T-cell (primary cell): Measurements from ENCODE around the gene ZNF777. TPM values are rescaled to one million over a fixed set of nuclear protein-coding genes. Genes with fewer than 3 reads are reported as not detected.
"Not testable (repeated sequence)": the region's sequence is repeated elsewhere in the genome, so short reads cannot be mapped to it uniquely, and the experiment has no call there.

ENCODE experiments used
- ATAC-seq, 4 experiments: fragments of 200-7000 bp in 3 of 4; fragments of 150-1000 bp in 1 of 4; cut with Tn5 transposase; replicated peaks in 1 of 4; 1 replicate in 3 of 4; 2 replicates in 1 of 4; pipeline ENCODE4 v1.10.0; 2021; ENCODE audit warnings: moderate library complexity in 3 of 4, mild to moderate bottlenecking in 2 of 4, moderate number of reproducible peaks in 1 of 4
- CTCF ChIA-PET, 2 donors: fragments of 300-600 bp; sonication (Branson Sonifier 250); formaldehyde crosslinking; loops; one replicate each; lab custom pipeline; 2022; ENCODE audit warnings: antibody characterized with exemption in 2 of 2; lab: Charles Lee
- POLR2A ChIA-PET, 2 donors: fragments of 300-600 bp; sonication (Branson Sonifier 250); formaldehyde crosslinking; loops; one replicate each; lab custom pipeline; 2022; ENCODE audit warnings: antibody characterized with exemption in 2 of 2; lab: Charles Lee
- DNase-seq, 35 experiments: peaks; one replicate each; pipeline versions ENCODE4 v3.0.0 to v3.0.0-alpha.2; 2013 to 2023
- H3K27ac ChIP-seq: one replicate; pipeline ENCODE4 v1.5.1; 2013; ENCODE audit warnings: low read length
- H3K27me3 ChIP-seq, 2 experiments: replicated peaks in 1 of 2; 1 replicate in 1 of 2; 2 replicates in 1 of 2; pipeline versions ENCODE4 v1.6.1 to v1.7.0; 2013; ENCODE audit warnings: low read length in 1 of 2, mixed read lengths in 1 of 2; ENCODE audit not compliant: control insufficient read depth in 2 of 2, insufficient read depth in 2 of 2; ENCODE audit errors: extremely low read depth in 1 of 2
- H3K36me3 ChIP-seq, 2 donors: 1 replicate in 1 of 2; 2 replicates in 1 of 2; pipeline versions ENCODE4 v1.6.1 to v1.7.0; 2013; ENCODE audit warnings: low read length in 1 of 2; ENCODE audit not compliant: control insufficient read depth in 2 of 2, insufficient read depth in 1 of 2; ENCODE audit errors: extremely low read depth in 1 of 2
- H3K4me1 ChIP-seq, 2 experiments: 1 replicate in 1 of 2; 2 replicates in 1 of 2; pipeline versions ENCODE4 v1.6.1 to v1.7.0; 2013; ENCODE audit warnings: low read length in 2 of 2, mixed read lengths in 1 of 2; ENCODE audit not compliant: insufficient read depth in 2 of 2, control insufficient read depth in 1 of 2; ENCODE audit errors: extremely low read depth in 1 of 2
- H3K4me3 ChIP-seq, 2 donors: 1 replicate in 1 of 2; 2 replicates in 1 of 2; pipeline versions ENCODE4 v1.5.1 to v1.7.0; 2013; ENCODE audit warnings: mild to moderate bottlenecking in 2 of 2, low read length in 1 of 2, moderate library complexity in 1 of 2; ENCODE audit not compliant: control insufficient read depth in 1 of 2; ENCODE audit errors: extremely low read depth in 1 of 2
- H3K9me3 ChIP-seq: 2 replicates; pipeline ENCODE4 v1.7.0; 2013
- H3K27ac Mint-ChIP-seq, 2 donors: one replicate each; pipeline ENCODE4 v1.8.0; 2020 to 2021; ENCODE audit warnings: mild to moderate bottlenecking in 2 of 2, mixed read lengths in 2 of 2
- H3K27me3 Mint-ChIP-seq, 2 donors: one replicate each; pipeline ENCODE4 v1.8.0; 2021 to 2022; ENCODE audit warnings: mixed read lengths in 2 of 2
- H3K36me3 Mint-ChIP-seq: one replicate; pipeline ENCODE4 v1.8.0; 2021; ENCODE audit warnings: mixed read lengths
- H3K4me1 Mint-ChIP-seq, 3 donors: one replicate each; pipeline ENCODE4 v1.8.0; 2020 to 2022; ENCODE audit warnings: mixed read lengths in 3 of 3, mild to moderate bottlenecking in 1 of 3
- H3K4me3 Mint-ChIP-seq, 3 donors: one replicate each; pipeline ENCODE4 v1.8.0; 2020 to 2022; ENCODE audit warnings: mild to moderate bottlenecking in 3 of 3, mixed read lengths in 3 of 3, moderate library complexity in 3 of 3
- H3K9me3 Mint-ChIP-seq, 3 donors: one replicate each; pipeline ENCODE4 v1.8.0; 2020 to 2022; ENCODE audit warnings: mixed read lengths in 3 of 3
- WGBS: methylation state at CpG from one replicate; pipeline ENCODE4 v1.1.5; 2013; ENCODE audit warnings: missing lambda C conversion rate; ENCODE audit not compliant: insufficient coverage; 5-methylcytosine and 5-hydroxymethylcytosine counted together
- total RNA-seq, 35 experiments: library from RNA in 6 of 35; stranded (reverse) in 6 of 35; fragments of 120-200 nt in 1 of 35; gene quantifications; one replicate each; pipeline versions ENCODE4 v1.2.1 to v1.2.4 and lab custom pipeline; 2013 to 2026

ZNF777 gene
- total RNA-seq, 5 donors from 2014 or later (not counting 1 experiment from before 2014, with no cell fraction given): 13.2 to 22.5 (median 19.8) TPM

DNA sequence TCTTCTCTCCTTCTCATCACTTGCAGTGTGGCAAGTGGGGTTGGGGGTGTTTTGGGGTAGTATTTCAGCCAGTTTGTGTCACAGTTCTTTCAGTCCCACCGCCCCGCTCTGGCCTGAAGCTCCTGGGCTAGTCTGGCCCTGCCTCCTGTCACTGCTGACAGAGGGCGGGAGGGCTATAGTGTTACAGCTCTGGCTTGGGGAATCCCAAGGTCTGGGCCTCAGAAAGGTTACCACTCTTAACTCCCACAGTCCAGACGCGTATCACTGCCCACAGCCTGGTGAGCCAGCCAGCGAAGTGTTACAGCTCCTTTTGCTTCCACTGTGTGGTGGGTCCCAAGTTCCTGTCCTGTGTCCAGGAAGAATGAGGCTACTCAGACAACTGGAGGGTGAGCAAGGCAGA lies 56.0 kb downstream of the ZNF777 start:
- no peak overlapping the region for H3K4me3 ChIP-seq
- H3K27me3 Mint-ChIP-seq: peaks cover 16 to 25% of the 10 kb centered on the region in 2 donors
- 76% methylated on average over 4 of the region's 6 CpGs for WGBS
- POLR2A ChIA-PET: no interaction called here
- no peak overlapping the region for H3K4me3 Mint-ChIP-seq
- H3K9me3 ChIP-seq: no peaks in the 10 kb centered on the region
- no peak overlapping the region for H3K27ac Mint-ChIP-seq
- no peaks in the 10 kb centered on the region for H3K4me1 Mint-ChIP-seq
- H3K36me3 Mint-ChIP-seq: no peaks in the 10 kb centered on the region
- H3K4me1 ChIP-seq: no peaks in the 10 kb centered on the region
- no peak for ATAC-seq
- no peak for DNase-seq
- CTCF ChIA-PET: no interaction called here
- no peak overlapping the region for H3K27ac ChIP-seq
- no peaks in the 10 kb centered on the region for H3K36me3 ChIP-seq
- H3K27me3 ChIP-seq: peaks cover 0 to 25% of the 10 kb centered on the region in 2 experiments
- H3K9me3 Mint-ChIP-seq: no peaks in the 10 kb centered on the region

DNA sequence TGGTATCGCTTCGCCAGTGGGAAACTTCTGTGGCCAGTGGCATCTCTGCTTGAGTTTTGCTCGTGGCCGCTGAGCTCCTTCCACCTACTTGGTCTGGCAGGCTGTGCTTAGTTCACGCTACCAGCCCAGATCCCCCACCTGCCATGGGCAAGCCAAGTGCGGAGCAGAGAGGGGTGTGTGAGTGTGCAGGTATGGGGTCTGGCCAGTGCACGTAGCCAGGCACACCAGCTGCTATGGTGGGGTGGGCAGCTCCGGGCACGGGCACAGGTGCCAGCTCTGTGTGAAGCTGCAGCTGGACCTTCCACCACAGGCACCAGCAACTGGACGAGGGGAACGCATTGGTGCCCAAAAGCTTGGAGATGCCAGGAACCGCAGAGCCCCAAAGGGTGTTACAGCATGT lies 56.5 kb downstream of the ZNF777 start:
- WGBS: 92% methylated on average over 10 of the region's 12 CpGs
- H3K27me3 ChIP-seq: peaks cover 0 to 24% of the 10 kb centered on the region in 2 experiments
- H3K4me3 ChIP-seq: no peak overlapping the region
- ChIA-PET CTCF (interaction anchor here in 1 of 2 donors (0.6 kb wide), 1 partner anchor 628 kb away, joined by 5 read pairs; no protein-coding TSS in a partner anchor), POLR2A (no interaction called here)
- no peaks in the 10 kb centered on the region for H3K4me1 ChIP-seq
- no peak for ATAC-seq
- Mint-ChIP-seq H3K27me3 (peaks cover 16 to 25% of the 10 kb centered on the region in 2 donors), H3K9me3 (no peaks in the 10 kb centered on the region), H3K27ac (no peak overlapping the region), H3K4me1 (no peaks in the 10 kb centered on the region), H3K4me3 (no peak overlapping the region), H3K36me3 (no peaks in the 10 kb centered on the region)
- no peak overlapping the region for H3K27ac ChIP-seq
- no peak for DNase-seq
- H3K36me3 ChIP-seq: no peaks in the 10 kb centered on the region
- H3K9me3 ChIP-seq: no peaks in the 10 kb centered on the region

DNA sequence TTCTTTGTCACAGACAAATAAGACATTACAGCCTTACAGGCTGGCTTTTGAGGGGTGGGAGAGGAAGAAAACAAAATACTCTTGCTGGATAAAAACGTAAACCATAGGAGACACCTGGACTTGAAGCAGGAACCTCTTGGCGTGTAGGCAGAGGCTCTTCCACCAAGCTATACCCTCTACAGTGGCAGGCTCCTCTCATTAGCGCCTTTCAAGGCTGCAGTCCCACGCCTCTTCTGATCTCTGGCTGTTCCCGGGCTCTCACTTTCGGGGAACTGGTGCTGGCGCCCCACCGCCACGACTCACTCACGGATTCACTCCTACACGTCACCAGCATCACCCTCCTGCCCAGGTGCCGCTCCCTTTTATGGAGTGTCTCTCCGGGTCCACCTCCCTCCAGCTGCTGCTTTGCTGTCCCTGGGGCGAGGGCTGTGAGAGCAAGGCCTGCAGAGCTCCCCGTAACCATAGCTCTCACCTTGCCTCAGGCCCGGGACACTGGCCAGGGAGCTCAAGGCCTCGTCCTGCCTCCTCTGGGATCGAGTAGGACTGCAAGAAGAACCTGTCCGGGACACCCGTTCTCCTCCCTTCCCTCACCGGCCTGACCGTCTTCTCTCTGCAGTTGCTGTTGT lies 62.6 kb downstream of the ZNF777 start:
- H3K4me1 Mint-ChIP-seq: no peaks in the 10 kb centered on the region
- no peaks in the 10 kb centered on the region for H3K4me1 ChIP-seq
- 77% methylated on average over 18 of the region's 22 CpGs for WGBS

DNA sequence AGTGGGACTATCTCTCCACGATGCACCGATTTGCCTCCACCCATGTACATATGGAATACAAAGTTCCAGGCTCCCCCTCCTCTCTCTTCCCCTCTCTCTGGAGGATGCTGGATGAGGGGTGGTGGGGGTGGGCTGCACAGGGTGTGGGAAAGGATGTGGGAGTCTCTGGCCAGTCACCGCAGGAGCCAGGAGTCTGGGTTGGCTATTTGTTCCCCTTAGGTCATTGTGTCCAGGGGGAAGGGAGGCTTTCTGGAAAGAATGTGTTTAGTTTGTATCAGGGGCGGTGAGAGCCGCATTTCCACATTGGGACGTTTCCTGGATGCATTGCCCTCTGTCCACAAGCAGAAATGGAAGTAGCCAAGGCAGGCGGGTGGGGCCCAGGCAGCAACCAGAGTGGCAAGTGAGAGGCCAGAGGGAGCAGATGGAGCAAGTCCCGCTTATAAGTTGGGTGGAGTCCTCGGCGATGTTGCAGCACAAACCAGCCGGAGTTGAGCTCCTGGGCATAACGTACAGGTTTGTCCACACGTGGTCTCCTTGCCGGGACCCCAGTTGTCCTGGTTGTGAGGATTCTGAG lies 63.3 kb downstream of the ZNF777 start:
- 46% methylated on average over 12 of the region's 14 CpGs for WGBS
- ChIA-PET POLR2A (no interaction called here), CTCF (no interaction called here)

More for the DNA sequence above, 62.6 kb downstream of the ZNF777 start:
- CTCF ChIA-PET: no interaction called here
- no peak overlapping the region for H3K4me3 Mint-ChIP-seq
- H3K4me3 ChIP-seq: no peak overlapping the region
- H3K27me3 Mint-ChIP-seq: peaks cover 27 to 36% of the 10 kb centered on the region in 2 donors
- peaks cover 5% of the 10 kb centered on the region for H3K36me3 Mint-ChIP-seq
- H3K36me3 ChIP-seq: no peaks in the 10 kb centered on the region
- H3K27ac ChIP-seq: no peak overlapping the region
- H3K27me3 ChIP-seq: peaks cover 2 to 34% of the 10 kb centered on the region in 2 experiments
- H3K9me3 Mint-ChIP-seq: peaks cover 5 to 10% (median 6%) of the 10 kb centered on the region in 3 donors
- ATAC-seq: no peak
- POLR2A ChIA-PET: no interaction called here
- no peak for DNase-seq
- peaks cover 2% of the 10 kb centered on the region for H3K9me3 ChIP-seq
- H3K27ac Mint-ChIP-seq: no peak overlapping the region

DNA sequence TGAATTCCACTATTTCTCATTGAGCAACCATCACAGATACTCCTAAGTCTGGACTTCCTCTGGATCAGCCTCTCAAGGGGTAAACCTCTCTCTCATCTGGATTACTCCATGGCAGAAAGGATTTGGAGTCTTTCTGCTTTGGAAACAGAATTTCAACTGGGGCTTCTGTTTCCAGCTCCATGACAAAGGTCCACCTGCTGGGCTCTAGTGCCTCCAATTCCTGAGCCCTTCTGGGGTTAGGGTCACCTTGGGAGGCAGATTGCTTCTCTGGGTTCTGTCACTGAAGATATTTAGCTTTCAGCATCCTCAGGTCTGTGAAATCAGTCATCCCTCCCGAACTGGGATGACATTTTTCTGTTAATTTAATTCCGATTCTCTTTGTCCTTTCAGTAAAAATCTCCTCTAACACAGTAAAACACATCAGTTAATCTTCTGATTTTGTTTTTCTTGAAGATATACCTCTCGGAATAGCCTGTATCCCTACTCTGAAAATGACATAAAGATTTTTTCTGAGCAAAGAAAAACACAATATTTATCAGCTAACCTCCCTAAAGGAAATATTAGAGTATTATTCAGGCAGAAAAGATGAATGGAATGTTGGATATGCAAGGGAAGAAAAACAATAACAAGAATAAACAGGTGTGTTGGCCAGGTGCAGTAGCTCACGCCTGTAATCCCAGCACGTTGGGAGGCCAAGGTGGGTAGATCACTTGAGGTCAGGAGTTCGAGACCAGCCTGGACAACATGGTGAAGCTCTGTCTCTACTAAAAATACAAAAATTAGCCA lies 72.1 kb downstream of the ZNF777 start:
- H3K9me3 Mint-ChIP-seq, ATAC-seq, H3K9me3 ChIP-seq, H3K36me3 ChIP-seq, H3K4me3 Mint-ChIP-seq, H3K4me1 Mint-ChIP-seq, H3K4me3 ChIP-seq, H3K4me1 ChIP-seq, DNase-seq, CTCF ChIA-PET, POLR2A ChIA-PET, H3K36me3 Mint-ChIP-seq, H3K27ac Mint-ChIP-seq, H3K27ac ChIP-seq: not testable (repeated sequence)
- H3K27me3 ChIP-seq: peaks cover 2 to 10% of the 10 kb centered on the region in 2 experiments
- WGBS: 60% methylated on average over 2 of the region's 6 CpGs
- H3K27me3 Mint-ChIP-seq: peaks cover 16 to 22% of the 10 kb centered on the region in 2 donors

More for the DNA sequence above, 63.3 kb downstream of the ZNF777 start:
- Mint-ChIP-seq H3K36me3 (peaks cover 5% of the 10 kb centered on the region), H3K4me3 (no peak overlapping the region), H3K4me1 (no peaks in the 10 kb centered on the region), H3K27ac (no peak overlapping the region), H3K9me3 (peaks cover 5 to 10% (median 6%) of the 10 kb centered on the region in 3 donors), H3K27me3 (peaks cover 27 to 36% of the 10 kb centered on the region in 2 donors)
- no peak for ATAC-seq
- no peaks in the 10 kb centered on the region for H3K36me3 ChIP-seq
- DNase-seq: no peak
- H3K27me3 ChIP-seq: peaks cover 2 to 33% of the 10 kb centered on the region in 2 experiments
- H3K9me3 ChIP-seq: peaks cover 2% of the 10 kb centered on the region
- no peak overlapping the region for H3K27ac ChIP-seq
- H3K4me1 ChIP-seq: no peaks in the 10 kb centered on the region
- no peak overlapping the region for H3K4me3 ChIP-seq

DNA sequence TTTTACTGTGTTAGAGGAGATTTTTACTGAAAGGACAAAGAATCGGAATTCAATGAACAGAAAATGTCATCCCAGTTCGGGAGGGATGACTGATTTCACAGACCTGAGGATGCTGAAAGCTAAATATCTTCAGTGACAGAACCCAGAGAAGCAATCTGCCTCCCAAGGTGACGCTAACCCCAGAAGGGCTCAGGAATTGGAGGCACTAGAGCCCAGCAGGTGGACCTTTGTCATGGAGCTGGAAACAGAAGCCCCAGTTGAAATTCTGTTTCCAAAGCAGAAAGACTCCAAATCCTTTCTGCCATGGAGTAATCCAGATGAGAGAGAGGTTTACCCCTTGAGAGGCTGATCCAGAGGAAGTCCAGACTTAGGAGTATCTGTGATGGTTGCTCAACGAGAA lies 74.3 kb downstream of the ZNF777 start:
- H3K4me1 ChIP-seq, H3K36me3 Mint-ChIP-seq, H3K4me3 Mint-ChIP-seq, H3K9me3 Mint-ChIP-seq, DNase-seq, H3K27ac ChIP-seq, ATAC-seq, H3K4me1 Mint-ChIP-seq, CTCF ChIA-PET, H3K9me3 ChIP-seq, H3K36me3 ChIP-seq, H3K27ac Mint-ChIP-seq, H3K4me3 ChIP-seq: not testable (repeated sequence)
- POLR2A ChIA-PET: interaction anchor here in 1 of 2 donors (0.7 kb wide), 1 partner anchor 199 kb away, joined by 3 read pairs; no protein-coding TSS in a partner anchor
- peaks cover 2 to 14% of the 10 kb centered on the region in 2 experiments for H3K27me3 ChIP-seq
- 100% methylated on average over 1 of the region's 4 CpGs for WGBS
- peaks cover 20 to 26% of the 10 kb centered on the region in 2 donors for H3K27me3 Mint-ChIP-seq
